OCI-LY3 (cell line): ENCODE measurements around the gene HEMK1.

Experiments used
- H2AFZ ChIP-seq: fragments of 200-600, 300-600 bp; shearing (Covaris generic); 2 replicates; pipeline ENCODE4 v1.6.0; 2014; ENCODE audit warnings: antibody characterized with exemption, low read depth, low read length
- H3K27ac ChIP-seq: fragments of 200-600, 300-600 bp; sonication (generic); 2 replicates; pipeline ENCODE4 v1.5.1; 2014; ENCODE audit warnings: mild to moderate bottlenecking, low read length, moderate library complexity, mixed read lengths
- H3K27me3 ChIP-seq: fragments of 200-600, 300-600 bp; sonication (generic); 2 replicates; pipeline ENCODE4 v1.6.1; 2014; ENCODE audit warnings: low read depth, low read length, mixed read lengths
- H3K36me3 ChIP-seq: fragments of 200-600, 300-600 bp; sonication (generic); replicated peaks from 2 replicates; pipeline ENCODE3; 2014; ENCODE audit warnings: low read depth, low read length, mixed read lengths
- H3K4me1 ChIP-seq: fragments of 300-600, 200-600 bp; sonication (generic); 2 replicates; pipeline ENCODE4 v1.6.1; 2014; ENCODE audit warnings: low read length, mixed read lengths
- H3K4me2 ChIP-seq: fragments of 200-600, 300-600 bp; sonication (generic); 2 replicates; pipeline ENCODE4 v1.6.1; 2014; ENCODE audit warnings: low read length, mixed read lengths
- H3K4me3 ChIP-seq: fragments of 300-600, 200-600 bp; sonication (generic); 2 replicates; pipeline ENCODE4 v1.5.1; 2014; ENCODE audit warnings: antibody characterized with exemption, mild to moderate bottlenecking, low read length, moderate library complexity
- H3K79me2 ChIP-seq: fragments of 300-600, 200-600 bp; shearing (Covaris generic); 2 replicates; pipeline ENCODE4 v1.6.1; 2014; ENCODE audit warnings: mild to moderate bottlenecking, low read length, mixed read lengths
- H3K9ac ChIP-seq: fragments of 300-600, 200-600 bp; shearing (Covaris generic); 2 replicates; pipeline ENCODE4 v1.6.0; 2014; ENCODE audit warnings: mild to moderate bottlenecking, low read length, moderate library complexity
- H3K9me3 ChIP-seq: fragments of 200-600, 300-600 bp; shearing (Covaris generic); 2 replicates; pipeline ENCODE4 v1.6.1; 2014; ENCODE audit warnings: low read length, mixed read lengths; ENCODE audit not compliant: insufficient read depth
- H4K20me1 ChIP-seq: fragments of 200-600, 300-600 bp; sonication (generic); 2 replicates; pipeline ENCODE4 v1.6.1; 2016; ENCODE audit warnings: low read length, mixed read lengths; ENCODE audit not compliant: insufficient read depth
- CTCF ChIP-seq: fragments of 200-600, 300-600 bp; sonication (generic); IDR thresholded peaks from 2 replicates; pipeline ENCODE4 v1.5.1; 2014; ENCODE audit warnings: antibody characterized with exemption, low read length, low read depth
- EZH2phosphoT487 ChIP-seq: fragments of 200-600 bp; shearing (Covaris generic); IDR thresholded peaks from 2 replicates; pipeline ENCODE4 v1.6.1; 2018; ENCODE audit warnings: antibody characterized with exemption, mixed run types, low read depth

HEMK1 gene

GRCh38 chr3:50534681-50535330 lies 34.5 kb upstream of the HEMK1 start:
- Histone ChIP-seq H3K79me2 (no peaks in the 10 kb centered on the region), H3K36me3 (no peaks in the 10 kb centered on the region), H3K9ac (no peak overlapping the region), H3K27me3 (peaks cover 71% of the 10 kb centered on the region), H3K4me2 (no peak overlapping the region), H4K20me1 (no peaks in the 10 kb centered on the region), H3K27ac (no peak overlapping the region), H3K4me1 (no peaks in the 10 kb centered on the region), H3K4me3 (no peak overlapping the region), H2AFZ (no peak overlapping the region), H3K9me3 (no peaks in the 10 kb centered on the region)
- TF ChIP-seq EZH2phosphoT487 (no peak), CTCF (no peak)

- Histone ChIP-seq H4K20me1 (no peaks in the 10 kb centered on the region), H2AFZ (no peak overlapping the region), H3K27me3 (peaks cover 74% of the 10 kb centered on the region), H3K4me1 (no peaks in the 10 kb centered on the region), H3K4me3 (no peak overlapping the region), H3K9me3 (no peaks in the 10 kb centered on the region), H3K9ac (no peak overlapping the region), H3K36me3 (no peaks in the 10 kb centered on the region), H3K27ac (no peak overlapping the region), H3K4me2 (no peak overlapping the region), H3K79me2 (no peaks in the 10 kb centered on the region)
- TF ChIP-seq CTCF: no peak
- TF ChIP-seq EZH2phosphoT487: no peak
Measured at GRCh38 chr3:50536471-50537180, 32.7 kb upstream of the HEMK1 start.

- no peaks in the 10 kb centered on the region for H3K4me1 ChIP-seq
- H3K36me3 ChIP-seq: no peaks in the 10 kb centered on the region
- no peaks in the 10 kb centered on the region for H4K20me1 ChIP-seq
- no peak for TF ChIP-seq EZH2phosphoT487
- no peak for TF ChIP-seq CTCF
- H2AFZ ChIP-seq: no peak overlapping the region
- no peak overlapping the region for H3K9ac ChIP-seq
- H3K27me3 ChIP-seq: peaks cover 72% of the 10 kb centered on the region
- H3K4me2 ChIP-seq: no peak overlapping the region
- H3K27ac ChIP-seq: no peak overlapping the region
- no peaks in the 10 kb centered on the region for H3K79me2 ChIP-seq
- H3K4me3 ChIP-seq: no peak overlapping the region
- no peaks in the 10 kb centered on the region for H3K9me3 ChIP-seq
Measured at GRCh38 chr3:50537421-50538129, 31.7 kb upstream of the HEMK1 start.
